HCT116 (cell line): ENCODE data around the gene RNF217. TPM values are rescaled to one million over a fixed set of nuclear protein-coding genes. Genes with fewer than 3 reads are reported as not detected.

Source experiments
- ATAC-seq: fragments of 200-7000 bp; cut with Tn5 transposase; 2 replicates; pipeline ENCODE4 v1.9.1; 2020; ENCODE audit warnings: mild to moderate bottlenecking, moderate library complexity
- BruUV-seq: library from RNA; stranded (reverse); fragments of 400-500 nt; replicated peaks from 2 replicates; lab custom pipeline; 2021; lab: Mats Ljungman, UMichigan
- CTCF ChIA-PET: fragments of 300-600 bp; sonication (Branson Sonifier 250); formaldehyde crosslinking; loops from one replicate; lab custom pipeline; 2021; ENCODE audit warnings: antibody characterized with exemption; lab: Charles Lee
- POLR2A ChIA-PET: fragments of 300-600, 350-600 bp; sonication (Branson Sonifier 250); formaldehyde crosslinking; loops from one replicate; lab custom pipeline; 2021; ENCODE audit warnings: antibody characterized with exemption; lab: Charles Lee
- RAD21 ChIA-PET, 2 experiments: fragments of 300-600 bp; sonication (Branson Sonifier 250); formaldehyde crosslinking; loops; one replicate each; lab custom pipeline; 2023; ENCODE audit warnings: low total read pairs in 2 of 2; ENCODE audit not compliant: uncharacterized antibody in 2 of 2, unreplicated experiment in 2 of 2, low non-redundant PET in 1 of 2; lab: Charles Lee
- DNase-seq: peaks from one replicate; pipeline ENCODE4 v3.0.0-alpha.2; 2010; ENCODE audit warnings: low read depth, low spot score
- H2AFZ ChIP-seq: fragments of 200-600 bp; shearing (Covaris generic), sonication (generic); 2 replicates; pipeline ENCODE4 v1.6.1; 2017; ENCODE audit warnings: low read depth, mixed run types, mixed read lengths, antibody characterized with exemption, low read length; ENCODE audit not compliant: poor library complexity, severe bottlenecking
- H3K27ac ChIP-seq: 2 replicates; pipeline ENCODE4 v1.5.1; 2012; ENCODE audit warnings: low read depth, low read length
- H3K27me3 ChIP-seq: fragments of 200-600 bp; sonication (generic); 2 replicates; pipeline ENCODE4 v1.6.1; 2016; ENCODE audit warnings: mixed run types, low read length, mixed read lengths; ENCODE audit not compliant: insufficient read depth
- H3K36me3 ChIP-seq, 2 experiments: fragments of 200-500 bp in 1 of 2; fragments of 200-600 bp in 1 of 2; sonication (Bioruptor generic) in 1 of 2; sonication (generic) in 1 of 2; 2 replicates each; pipeline versions ENCODE4 v1.5.1 to v1.6.1; 2014 to 2016; ENCODE audit warnings: low read length in 2 of 2, inconsistent platforms in 1 of 2, mixed read lengths in 1 of 2, mixed run types in 1 of 2; ENCODE audit not compliant: insufficient read depth in 2 of 2, control insufficient read depth in 1 of 2
- H3K4me1 ChIP-seq, 2 experiments: fragments of 200-600 bp in 1 of 2; sonication (generic) in 1 of 2; 2 replicates each; pipeline versions ENCODE4 v1.5.1 to v1.6.1; 2012 to 2017; ENCODE audit warnings: low read length in 2 of 2, inconsistent platforms in 1 of 2, mild to moderate bottlenecking in 1 of 2, mixed read lengths in 1 of 2, mixed run types in 1 of 2, moderate library complexity in 1 of 2; ENCODE audit not compliant: insufficient read depth in 2 of 2, control insufficient read depth in 1 of 2
- H3K4me2 ChIP-seq: fragments of 200-600 bp; sonication (generic); 2 replicates; pipeline ENCODE4 v1.6.1; 2017; ENCODE audit warnings: mixed run types, low read length, mixed read lengths
- H3K4me3 ChIP-seq, 2 experiments: fragments of 200-600 bp in 1 of 2; sonication (generic) in 1 of 2; replicated peaks in 1 of 2; 2 replicates each; pipeline ENCODE4 v1.5.1; 2011 to 2016; ENCODE audit warnings: low read length in 2 of 2, control low read depth in 1 of 2, low read depth in 1 of 2, mild to moderate bottlenecking in 1 of 2, mixed read lengths in 1 of 2, mixed run types in 1 of 2
- H3K79me2 ChIP-seq: fragments of 200-600 bp; sonication (generic); 2 replicates; pipeline ENCODE4 v1.6.1; 2017; ENCODE audit warnings: mild to moderate bottlenecking, mixed run types, low read length, moderate library complexity, mixed read lengths; ENCODE audit not compliant: insufficient read depth
- H3K9ac ChIP-seq: fragments of 200-600 bp; sonication (generic); 2 replicates; pipeline ENCODE4 v1.6.1; 2016; ENCODE audit warnings: low read length, mixed read lengths
- H3K9me2 ChIP-seq: fragments of 200-600 bp; sonication (generic), shearing (Covaris generic); 2 replicates; pipeline ENCODE4 v1.6.1; 2017; ENCODE audit warnings: mixed run types, mild to moderate bottlenecking, moderate library complexity; ENCODE audit not compliant: insufficient read depth
- H3K9me3 ChIP-seq, 2 experiments: fragments of 200-500 bp in 1 of 2; fragments of 200-600 bp in 1 of 2; sonication (Bioruptor generic) in 1 of 2; sonication (generic) in 1 of 2; 2 replicates each; pipeline ENCODE4 v1.6.1; 2014 to 2017; ENCODE audit warnings: low read length in 2 of 2, mixed read lengths in 2 of 2, inconsistent platforms in 1 of 2, low read depth in 1 of 2, mild to moderate bottlenecking in 1 of 2, mixed run types in 1 of 2, moderate library complexity in 1 of 2; ENCODE audit not compliant: control insufficient read depth in 1 of 2, insufficient read depth in 1 of 2
- H4K20me1 ChIP-seq: fragments of 200-600 bp; sonication (generic), shearing (Covaris generic); 2 replicates; pipeline ENCODE4 v1.6.1; 2017; ENCODE audit warnings: mixed run types, mild to moderate bottlenecking, moderate library complexity; ENCODE audit not compliant: insufficient read depth
- ATF3 ChIP-seq: IDR thresholded peaks from 2 replicates; pipeline ENCODE4 v1.6.1; 2012
- CBX3 ChIP-seq: IDR thresholded peaks from 2 replicates; pipeline ENCODE4 v1.6.1; 2012; ENCODE audit warnings: low read depth
- CEBPB ChIP-seq: IDR thresholded peaks from 2 replicates; pipeline ENCODE4 v1.6.1; 2012; ENCODE audit warnings: low read depth
- CTCF ChIP-seq, 3 experiments: fragments of 200-600 bp in 1 of 3; sonication (generic) in 1 of 3; IDR thresholded peaks in 2 of 3; conservative IDR thresholded peaks in 1 of 3; 2 replicates each; pipeline ENCODE4 v1.5.1; 2012 to 2017; ENCODE audit warnings: low read depth in 2 of 3, low read length in 2 of 3, antibody characterized with exemption in 1 of 3, borderline replicate concordance in 1 of 3, control low read depth in 1 of 3, mild to moderate bottlenecking in 1 of 3, mixed read lengths in 1 of 3, mixed run types in 1 of 3, moderate library complexity in 1 of 3; ENCODE audit not compliant: insufficient read depth in 1 of 3
- ELF1 ChIP-seq: IDR thresholded peaks from 2 replicates; pipeline ENCODE4 v1.6.1; 2012; ENCODE audit warnings: low read depth, borderline replicate concordance
- EZH2 ChIP-seq: fragments of 200-600 bp; sonication (generic); IDR thresholded peaks from 2 replicates; pipeline ENCODE4 v1.6.1; 2017; ENCODE audit warnings: antibody characterized with exemption, mixed run types
- FOSL1 ChIP-seq: IDR thresholded peaks from 2 replicates; pipeline ENCODE4 v1.6.1; 2012; ENCODE audit warnings: low read depth
- JUND ChIP-seq: IDR thresholded peaks from 2 replicates; pipeline ENCODE4 v1.6.1; 2012
- POLR2A ChIP-seq: IDR thresholded peaks from 2 replicates; pipeline ENCODE4 v1.7.0; 2011; ENCODE audit warnings: borderline replicate concordance; ENCODE audit not compliant: insufficient read depth, insufficient read length; ENCODE audit errors: extremely low read depth
- REST ChIP-seq: IDR thresholded peaks from 2 replicates; pipeline ENCODE4 v1.6.1; 2012; ENCODE audit warnings: low read depth
- SIN3A ChIP-seq: IDR thresholded peaks from 2 replicates; pipeline ENCODE4 v1.6.1; 2012; ENCODE audit warnings: low read depth
- SP1 ChIP-seq: IDR thresholded peaks from 2 replicates; pipeline ENCODE4 v1.6.1; 2012; ENCODE audit warnings: low read depth
- SRF ChIP-seq: IDR thresholded peaks from 2 replicates; pipeline ENCODE4 v1.6.1; 2012; ENCODE audit warnings: low read depth
- TCF7L2 ChIP-seq: IDR thresholded peaks from 2 replicates; pipeline ENCODE4 v1.7.0; 2011; ENCODE audit warnings: borderline replicate concordance, inconsistent platforms; ENCODE audit not compliant: insufficient read depth, insufficient read length; ENCODE audit errors: extremely low read depth
- YY1 ChIP-seq: IDR thresholded peaks from 2 replicates; pipeline ENCODE4 v1.6.1; 2011; ENCODE audit warnings: low read length, low read depth, moderate library complexity, mild to moderate bottlenecking; ENCODE audit not compliant: insufficient replicate concordance; ENCODE audit errors: extremely low read depth
- ZFX ChIP-seq: fragments of 450-650 bp; IDR thresholded peaks from 2 replicates; pipeline ENCODE4 v1.6.1; 2017
- ZNF274 ChIP-seq: fragments of 200-500 bp; sonication (Bioruptor generic); IDR thresholded peaks from 2 replicates; pipeline ENCODE4 v1.6.1; 2014; ENCODE audit warnings: mild to moderate bottlenecking, low read depth, low read length, inconsistent platforms
- intact Hi-C: fragments of 100-400 bp; cut with micrococcal nuclease; formaldehyde crosslinking; loops from 2 replicates; pipeline ENCODE4 v1.10.0; 2022
- total RNA-seq: library from RNA; stranded (reverse); gene quantifications from one replicate; pipeline ENCODE4 v1.2.1, GENCODE V29; 2021; ENCODE audit not compliant: unreplicated experiment
- TF ChIP-seq, protein P1 (sequence below): IDR thresholded peaks from 2 replicates; pipeline ENCODE4 v1.6.1; 2012
- TF ChIP-seq, protein P2 (sequence below): IDR thresholded peaks from 2 replicates; pipeline ENCODE4 v1.6.1; 2011; ENCODE audit warnings: mild to moderate bottlenecking, low read length, moderate library complexity; ENCODE audit not compliant: insufficient replicate concordance; ENCODE audit errors: extremely low read depth

Gene RNF217
- total RNA-seq, 1 experiment from 2014 or later = 20.4 TPM

DNA sequence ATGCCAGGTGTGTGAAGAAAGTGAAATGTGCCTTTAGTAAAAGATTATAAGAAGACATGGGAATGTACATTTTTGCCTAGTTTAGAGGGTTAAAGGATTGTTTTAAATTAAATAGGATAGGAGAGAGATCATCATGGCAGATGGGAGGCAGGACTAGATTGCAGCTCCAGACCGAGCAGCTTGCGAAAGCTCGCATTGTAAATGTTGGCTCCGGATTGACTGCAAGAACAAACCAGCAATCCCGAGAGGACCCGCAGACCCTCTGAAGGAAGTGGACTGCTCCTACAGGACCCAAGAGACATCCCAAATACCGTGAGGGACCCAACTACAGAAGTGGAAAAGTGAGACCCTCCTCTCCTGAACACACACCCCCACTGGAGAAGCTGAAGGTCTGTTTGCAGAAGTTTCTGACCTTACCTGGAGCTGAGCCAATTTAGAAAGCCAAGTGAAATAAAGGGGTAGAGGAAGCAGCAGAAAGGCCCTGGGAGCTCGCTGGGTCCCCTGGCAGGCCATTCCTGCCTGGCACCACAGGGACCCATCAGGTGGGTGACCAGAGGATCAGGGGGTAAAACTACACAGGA lies 161.3 kb downstream of the RNF217 start:
- CTCF ChIA-PET = interaction anchor here (1.8 to 2.9 kb wide), 2 partner anchors 10 to 253 kb away, joined by 12 to 18 read pairs; no protein-coding TSS in a partner anchor
- H2AFZ ChIP-seq = peak overlapping the region; percentile 47
- peaks cover 5 to 14% of the 10 kb centered on the region in 2 experiments; a peak in 3 of 4 replicates for H3K4me1 ChIP-seq
- no peaks in the 10 kb centered on the region for H3K36me3 ChIP-seq
- TF ChIP-seq SP1 (no peak), JUND (no peak), POLR2A (no peak), ZNF274 (no peak), ATF3 (no peak), YY1 (no peak), SIN3A (no peak), SRF (no peak), FOSL1 (no peak), CTCF (IDR thresholded peaks at IDR 0.05 in 2 of 3, conservative IDR thresholded peaks at IDR 0.05 in 1 of 3; ENCODE audit: borderline replicate concordance in 1 of 3, insufficient read depth in 1 of 3, low read depth in 2 of 3, low read length in 2 of 3) (no peak), EZH2 (no peak), ELF1 (no peak), ZFX (no peak), TCF7L2 (no peak), REST (no peak), CEBPB (no peak), CBX3 (no peak)
- TF ChIP-seq, protein P1, sequence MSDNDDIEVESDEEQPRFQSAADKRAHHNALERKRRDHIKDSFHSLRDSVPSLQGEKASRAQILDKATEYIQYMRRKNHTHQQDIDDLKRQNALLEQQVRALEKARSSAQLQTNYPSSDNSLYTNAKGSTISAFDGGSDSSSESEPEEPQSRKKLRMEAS = no peak
- TF ChIP-seq, protein P2, sequence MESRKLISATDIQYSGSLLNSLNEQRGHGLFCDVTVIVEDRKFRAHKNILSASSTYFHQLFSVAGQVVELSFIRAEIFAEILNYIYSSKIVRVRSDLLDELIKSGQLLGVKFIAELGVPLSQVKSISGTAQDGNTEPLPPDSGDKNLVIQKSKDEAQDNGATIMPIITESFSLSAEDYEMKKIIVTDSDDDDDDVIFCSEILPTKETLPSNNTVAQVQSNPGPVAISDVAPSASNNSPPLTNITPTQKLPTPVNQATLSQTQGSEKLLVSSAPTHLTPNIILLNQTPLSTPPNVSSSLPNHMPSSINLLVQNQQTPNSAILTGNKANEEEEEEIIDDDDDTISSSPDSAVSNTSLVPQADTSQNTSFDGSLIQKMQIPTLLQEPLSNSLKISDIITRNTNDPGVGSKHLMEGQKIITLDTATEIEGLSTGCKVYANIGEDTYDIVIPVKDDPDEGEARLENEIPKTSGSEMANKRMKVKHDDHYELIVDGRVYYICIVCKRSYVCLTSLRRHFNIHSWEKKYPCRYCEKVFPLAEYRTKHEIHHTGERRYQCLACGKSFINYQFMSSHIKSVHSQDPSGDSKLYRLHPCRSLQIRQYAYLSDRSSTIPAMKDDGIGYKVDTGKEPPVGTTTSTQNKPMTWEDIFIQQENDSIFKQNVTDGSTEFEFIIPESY = no peak
- TF ChIP-seq, all 23 proteins: peak for 0
- peak overlapping the region; percentile 42; the same call in 1 of the 2 replicates for H3K4me2 ChIP-seq
- no peaks in the 10 kb centered on the region for H4K20me1 ChIP-seq
- BruUV-seq = no TSS peak
- H3K79me2 ChIP-seq = no peaks in the 10 kb centered on the region
- RAD21 ChIA-PET = interaction anchor here in 1 of 2 experiments (0.9 kb wide), 1 partner anchor 253 kb away, joined by 3 read pairs; no protein-coding TSS in a partner anchor
- intact Hi-C loops = no loop called here
- no peaks in the 10 kb centered on the region for H3K9me2 ChIP-seq
- H3K9me3 ChIP-seq = no peaks in the 10 kb centered on the region
- POLR2A ChIA-PET = interaction anchor here (0.8 to 1.0 kb wide), 2 partner anchors 24 to 30 kb away, joined by 3 to 5 read pairs; partner anchors contain the start of gene TPD52L1
- H3K27me3 ChIP-seq = no peaks in the 10 kb centered on the region
- H3K9ac ChIP-seq = no peak overlapping the region
- DNase-seq = no peak
- peak; percentile 21; the same call in 1 of the 2 replicates for ATAC-seq
- no peak overlapping the region for H3K4me3 ChIP-seq
- 0 out of 2 replicates have a peak overlapping the region, but pooled peaks have one; percentile 4 for H3K27ac ChIP-seq
